ENCODE results near the gene IFI16.

IFI16 gene

DNA sequence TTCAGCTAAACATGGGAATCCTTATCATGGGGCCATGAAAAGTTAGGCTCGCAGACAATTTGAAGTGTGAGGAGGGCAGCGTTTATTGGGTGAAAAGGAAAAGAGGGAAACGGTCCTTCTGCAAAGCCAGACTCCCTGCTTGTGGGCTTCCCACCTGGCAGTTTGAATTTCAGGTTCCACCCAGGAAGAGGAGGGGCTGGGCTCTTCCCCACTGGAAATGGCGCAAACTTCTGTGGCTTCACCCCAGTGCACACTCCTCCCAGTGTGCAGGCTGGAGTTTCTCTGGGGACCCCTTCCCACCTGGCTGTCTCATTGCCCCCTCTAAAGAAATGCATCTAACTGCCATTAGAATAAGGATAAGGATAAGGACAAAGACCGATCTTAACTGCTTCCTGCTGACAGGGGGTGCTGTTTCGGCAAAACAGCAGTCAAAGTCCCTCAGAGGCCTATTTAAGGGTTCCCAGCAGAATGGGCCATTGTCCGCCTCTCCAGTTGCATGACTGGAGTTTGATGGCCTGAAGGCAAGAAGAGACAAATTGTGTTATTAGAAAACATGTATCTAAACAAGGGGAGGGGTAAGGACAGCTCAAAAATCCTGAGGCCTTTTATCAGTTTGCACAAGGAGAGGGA is 46.5 kb downstream of the IFI16 start:
- Histone ChIP-seq H3K27ac (ENCODE audit: low read depth, low read length) (no peak overlapping the region), H3K4me3 (ENCODE audit: low read depth, low read length) (no peak overlapping the region), H3K9me3 (ENCODE audit: control insufficient read depth, insufficient read depth, low read depth, low read length) (no peaks in the 10 kb centered on the region), H3K9ac (ENCODE audit: low read length) (no peak overlapping the region), H3K4me1 (ENCODE audit: control insufficient read depth, insufficient read depth, low read length) (peaks cover 4% of the 10 kb centered on the region; the same call in 1 of the 2 replicates), H3K27me3 (ENCODE audit: control insufficient read depth, insufficient read depth, low read length) (no peaks in the 10 kb centered on the region), H3K36me3 (ENCODE audit: control insufficient read depth, insufficient read depth, low read length) (no peaks in the 10 kb centered on the region)

DNA sequence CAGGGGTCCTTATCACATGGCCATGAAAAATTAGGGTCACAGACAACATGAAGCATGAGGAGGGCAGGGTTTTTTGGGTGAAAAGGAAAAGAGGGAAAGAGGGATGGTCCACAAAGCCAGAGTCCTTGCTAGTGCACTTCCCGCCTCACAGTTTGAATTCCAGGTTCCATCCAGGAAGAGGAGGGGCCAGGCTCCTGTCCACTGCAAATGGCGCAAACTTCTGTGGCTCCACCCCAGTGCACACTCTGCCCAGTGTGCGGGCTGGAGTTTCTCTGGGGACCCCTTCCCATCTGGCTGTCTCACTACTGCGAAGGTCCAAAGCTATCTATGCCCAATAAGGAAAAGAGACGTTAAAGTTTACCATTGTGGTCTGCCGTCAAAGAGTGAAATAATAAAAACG is 49.0 kb downstream of the IFI16 start:
- no peaks in the 10 kb centered on the region for H3K36me3 ChIP-seq (ENCODE audit: control insufficient read depth, insufficient read depth, low read length)

DNA sequence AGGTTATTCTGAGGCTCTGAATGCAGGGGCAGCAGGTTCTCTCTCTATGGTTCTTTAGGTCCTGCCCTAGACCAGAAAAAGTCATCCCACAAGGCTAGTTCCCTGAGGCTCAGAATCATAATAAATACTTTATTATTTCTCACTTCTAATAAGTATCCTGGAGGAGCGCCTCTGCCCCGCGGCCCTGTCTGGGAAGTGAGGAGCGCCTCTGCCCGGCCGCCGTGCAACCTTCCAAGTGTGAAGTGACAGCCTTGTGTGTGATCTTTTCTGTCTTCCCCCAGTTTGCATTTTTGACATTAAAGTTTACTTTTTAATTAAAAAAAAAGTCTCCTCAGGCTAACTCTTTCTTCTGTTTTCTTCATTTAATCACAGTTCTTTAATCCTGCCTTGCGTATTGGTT is 55.4 kb downstream of the IFI16 start:
- Histone ChIP-seq H3K9me3 (ENCODE audit: control insufficient read depth, insufficient read depth, low read depth, low read length) (no peaks in the 10 kb centered on the region), H3K36me3 (ENCODE audit: control insufficient read depth, insufficient read depth, low read length) (no peaks in the 10 kb centered on the region), H3K4me3 (ENCODE audit: low read depth, low read length) (no peak overlapping the region), H3K4me1 (ENCODE audit: control insufficient read depth, insufficient read depth, low read length) (no peaks in the 10 kb centered on the region; the same call in 1 of the 2 replicates), H3K27me3 (ENCODE audit: control insufficient read depth, insufficient read depth, low read length) (no peaks in the 10 kb centered on the region), H3K9ac (ENCODE audit: low read length) (no peak overlapping the region), H3K27ac (ENCODE audit: low read depth, low read length) (no peak overlapping the region)

More for the DNA sequence above, 49.0 kb downstream of the IFI16 start:
- Histone ChIP-seq H3K4me3 (ENCODE audit: low read depth, low read length) (no peak overlapping the region), H3K27ac (ENCODE audit: low read depth, low read length) (no peak overlapping the region), H3K4me1 (ENCODE audit: control insufficient read depth, insufficient read depth, low read length) (peaks cover 4% of the 10 kb centered on the region; the same call in 1 of the 2 replicates), H3K9ac (ENCODE audit: low read length) (no peak overlapping the region), H3K9me3 (ENCODE audit: control insufficient read depth, insufficient read depth, low read depth, low read length) (no peaks in the 10 kb centered on the region), H3K27me3 (ENCODE audit: control insufficient read depth, insufficient read depth, low read length) (no peaks in the 10 kb centered on the region)

DNA sequence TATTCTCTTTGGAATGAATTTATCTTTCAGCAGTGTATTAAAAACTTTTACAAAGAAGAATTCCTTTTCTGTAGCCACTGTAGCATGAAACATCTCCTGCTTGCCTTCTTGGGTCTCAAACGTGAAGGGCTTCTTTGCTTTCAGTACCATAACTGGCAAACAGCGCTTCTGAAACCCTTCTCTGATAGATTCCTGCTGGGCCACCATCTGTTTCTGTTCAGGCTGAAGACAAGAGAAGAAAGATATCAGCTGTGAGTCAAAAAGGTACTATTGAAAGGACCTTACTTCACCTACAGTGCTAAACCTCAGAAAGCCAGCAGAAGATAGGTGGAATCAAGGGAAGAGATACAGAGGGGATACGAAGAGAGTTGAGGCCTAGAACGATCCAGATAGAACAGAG is 56.4 kb downstream of the IFI16 start:
- Histone ChIP-seq H3K4me1 (ENCODE audit: control insufficient read depth, insufficient read depth, low read length) (no peaks in the 10 kb centered on the region; the same call in 1 of the 2 replicates), H3K9ac (ENCODE audit: low read length) (no peak overlapping the region), H3K4me3 (ENCODE audit: low read depth, low read length) (no peak overlapping the region), H3K27me3 (ENCODE audit: control insufficient read depth, insufficient read depth, low read length) (no peaks in the 10 kb centered on the region), H3K36me3 (ENCODE audit: control insufficient read depth, insufficient read depth, low read length) (no peaks in the 10 kb centered on the region), H3K9me3 (ENCODE audit: control insufficient read depth, insufficient read depth, low read depth, low read length) (no peaks in the 10 kb centered on the region), H3K27ac (ENCODE audit: low read depth, low read length) (no peak overlapping the region)

DNA sequence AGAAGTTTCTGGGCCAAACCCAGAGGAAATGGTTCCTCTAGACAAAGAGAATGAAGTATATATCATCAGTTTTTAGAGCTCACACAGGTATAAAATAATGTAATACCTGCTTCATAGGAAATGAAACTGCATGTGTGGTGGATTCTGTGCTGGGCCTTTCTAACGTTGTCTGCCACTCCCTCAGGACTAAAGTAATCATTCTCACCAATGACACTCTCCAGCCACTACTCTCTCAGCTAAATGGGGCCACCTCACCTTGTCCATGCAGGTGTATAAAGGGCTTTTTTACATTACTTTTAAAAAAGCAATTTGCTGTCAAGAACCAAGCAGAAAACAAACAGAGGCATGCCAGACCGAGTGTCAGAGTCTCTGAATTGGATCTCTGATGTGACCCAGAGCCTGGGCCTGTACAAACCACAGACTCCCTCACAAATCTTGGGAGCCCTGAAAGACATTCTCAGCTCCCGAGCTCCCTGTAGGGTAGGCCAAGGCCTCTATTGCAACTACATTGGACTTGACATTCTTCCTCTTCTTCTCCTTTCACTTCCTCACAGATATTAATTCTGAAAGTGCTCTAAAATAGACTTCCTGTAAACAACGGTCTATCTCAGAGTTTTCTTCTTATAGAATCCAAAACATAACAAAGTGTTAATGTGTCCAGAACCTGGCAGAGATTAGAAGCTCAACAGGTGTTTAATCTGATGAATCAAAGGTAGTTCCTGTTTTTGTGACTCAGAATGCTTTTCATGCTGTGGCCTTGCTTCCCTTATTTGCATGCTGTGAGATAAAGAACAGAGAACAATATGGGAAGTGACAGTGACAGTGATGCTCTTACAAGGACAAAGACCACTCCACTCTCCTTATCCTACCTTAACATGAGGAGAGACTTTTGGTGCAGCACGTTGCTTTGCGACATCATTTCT is 58.3 kb downstream of the IFI16 start:
- no peak overlapping the region for H3K27ac ChIP-seq (ENCODE audit: low read depth, low read length)
- no peak overlapping the region for H3K4me3 ChIP-seq (ENCODE audit: low read depth, low read length)
- no peaks in the 10 kb centered on the region for H3K36me3 ChIP-seq (ENCODE audit: control insufficient read depth, insufficient read depth, low read length)
- no peaks in the 10 kb centered on the region; the same call in 1 of the 2 replicates for H3K4me1 ChIP-seq (ENCODE audit: control insufficient read depth, insufficient read depth, low read length)
- no peak overlapping the region for H3K9ac ChIP-seq (ENCODE audit: low read length)
- no peaks in the 10 kb centered on the region for H3K9me3 ChIP-seq (ENCODE audit: control insufficient read depth, insufficient read depth, low read depth, low read length)
- H3K27me3 ChIP-seq (ENCODE audit: control insufficient read depth, insufficient read depth, low read length), result no peaks in the 10 kb centered on the region

DNA sequence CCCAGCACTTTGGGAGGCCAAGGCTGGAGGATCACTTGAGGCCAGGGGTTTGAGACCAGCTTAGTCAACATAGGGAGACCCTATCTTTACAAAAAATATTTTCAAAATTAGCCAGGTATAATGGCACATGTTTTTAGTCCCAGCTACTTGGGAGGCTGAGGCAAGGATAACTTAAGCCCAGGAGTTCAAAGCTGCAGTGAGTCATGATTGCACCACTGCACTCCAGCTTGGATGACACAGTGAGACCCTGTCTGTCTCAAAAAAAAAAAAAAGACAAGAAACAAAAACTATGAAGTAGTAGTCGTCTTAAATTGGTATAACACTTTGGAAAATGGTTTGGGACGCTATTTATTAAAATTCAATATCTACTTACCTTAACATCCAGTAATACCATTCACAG is 59.2 kb downstream of the IFI16 start:
- no peaks in the 10 kb centered on the region for H3K27me3 ChIP-seq (ENCODE audit: control insufficient read depth, insufficient read depth, low read length)
- H3K4me3 ChIP-seq (ENCODE audit: low read depth, low read length), result no peak overlapping the region
- no peak overlapping the region for H3K9ac ChIP-seq (ENCODE audit: low read length)
- no peaks in the 10 kb centered on the region for H3K36me3 ChIP-seq (ENCODE audit: control insufficient read depth, insufficient read depth, low read length)
- H3K9me3 ChIP-seq (ENCODE audit: control insufficient read depth, insufficient read depth, low read depth, low read length), result no peaks in the 10 kb centered on the region
- no peaks in the 10 kb centered on the region; the same call in 1 of the 2 replicates for H3K4me1 ChIP-seq (ENCODE audit: control insufficient read depth, insufficient read depth, low read length)
- no peak overlapping the region for H3K27ac ChIP-seq (ENCODE audit: low read depth, low read length)

DNA sequence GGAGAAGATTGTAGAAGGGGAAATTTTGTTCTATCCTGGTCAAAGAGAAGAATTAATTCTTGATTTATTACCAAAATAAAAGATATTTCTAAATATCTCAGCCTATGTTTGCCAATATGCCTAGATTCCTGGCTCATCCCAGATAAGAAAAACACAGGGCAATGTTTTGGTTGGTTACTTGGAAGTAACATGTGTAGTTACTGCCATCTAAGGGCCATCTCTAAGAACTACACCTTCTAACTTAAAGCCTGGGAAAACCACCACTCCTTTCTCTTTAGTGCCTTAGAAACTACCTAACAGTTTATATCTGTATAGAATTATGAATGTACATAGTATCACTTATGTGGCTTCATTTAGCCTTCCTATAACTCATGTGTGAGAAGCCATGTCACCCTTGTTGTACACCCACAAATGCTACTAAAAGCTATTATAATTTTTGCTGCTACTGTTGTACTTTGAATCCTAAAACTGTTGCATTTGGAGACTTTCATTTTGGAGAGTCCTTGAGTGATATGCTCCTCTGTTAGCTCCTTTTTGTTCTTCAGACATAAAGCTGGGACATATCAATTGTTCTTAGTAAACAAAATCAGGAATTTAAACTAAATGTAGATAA is 62.4 kb downstream of the IFI16 start:
- no peaks in the 10 kb centered on the region; the same call in 1 of the 2 replicates for H3K4me1 ChIP-seq (ENCODE audit: control insufficient read depth, insufficient read depth, low read length)
- no peak overlapping the region for H3K4me3 ChIP-seq (ENCODE audit: low read depth, low read length)
- no peaks in the 10 kb centered on the region for H3K9me3 ChIP-seq (ENCODE audit: control insufficient read depth, insufficient read depth, low read depth, low read length)
- H3K9ac ChIP-seq (ENCODE audit: low read length), result no peak overlapping the region
- H3K27me3 ChIP-seq (ENCODE audit: control insufficient read depth, insufficient read depth, low read length), result no peaks in the 10 kb centered on the region
- no peak overlapping the region for H3K27ac ChIP-seq (ENCODE audit: low read depth, low read length)
- H3K36me3 ChIP-seq (ENCODE audit: control insufficient read depth, insufficient read depth, low read length), result no peaks in the 10 kb centered on the region

DNA sequence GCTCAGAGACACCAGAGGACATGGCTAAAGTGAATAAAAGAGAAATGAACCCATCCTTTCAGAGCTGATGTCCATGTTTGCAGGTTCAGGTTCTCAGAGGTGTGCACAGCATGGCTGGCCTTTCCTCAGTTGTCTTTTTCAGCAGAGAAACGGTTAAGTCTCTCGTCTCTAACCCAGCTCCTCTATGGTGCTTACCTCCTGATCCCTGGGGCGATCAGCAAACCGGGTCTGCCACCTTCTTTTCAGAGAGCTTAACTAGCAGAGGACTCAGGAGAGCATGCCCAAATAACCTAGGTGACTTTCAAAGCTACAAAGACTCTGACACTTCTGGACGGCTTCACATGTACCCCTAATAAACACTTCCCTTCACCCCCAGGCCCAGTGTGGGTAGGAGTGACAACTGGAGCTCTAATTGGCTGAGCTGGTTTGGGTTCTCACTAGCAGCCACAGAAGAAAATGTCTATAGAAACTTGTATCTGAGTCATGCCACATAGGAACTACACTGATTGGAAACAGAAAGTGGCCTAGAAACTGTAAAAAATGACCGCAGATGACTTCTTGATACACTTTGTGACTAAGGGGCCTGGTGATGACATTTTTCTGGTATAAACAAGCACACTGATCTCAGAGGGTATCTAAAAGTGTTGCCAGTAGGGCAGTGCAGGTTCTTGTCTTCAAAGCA is 66.9 kb downstream of the IFI16 start, which contains the start of gene AIM2:
TSS of gene AIM2 (minus strand) at position 329 of the 682 bp plus-strand sequence. CDS start 3,267 bp downstream, outside the sequence.
- Histone ChIP-seq H3K4me1 (ENCODE audit: control insufficient read depth, insufficient read depth, low read length) (no peaks in the 10 kb centered on the region), H3K27me3 (ENCODE audit: control insufficient read depth, insufficient read depth, low read length) (no peaks in the 10 kb centered on the region), H3K27ac (ENCODE audit: low read depth, low read length) (no peak within 1 kb of the TSS), H3K4me3 (ENCODE audit: low read depth, low read length) (no peak within 1 kb of the TSS), H3K9ac (ENCODE audit: low read length) (no peak within 1 kb of the TSS), H3K36me3 (ENCODE audit: control insufficient read depth, insufficient read depth, low read length) (no peaks in the 10 kb centered on the region), H3K9me3 (ENCODE audit: control insufficient read depth, insufficient read depth, low read depth, low read length) (no peaks in the 10 kb centered on the region)

DNA sequence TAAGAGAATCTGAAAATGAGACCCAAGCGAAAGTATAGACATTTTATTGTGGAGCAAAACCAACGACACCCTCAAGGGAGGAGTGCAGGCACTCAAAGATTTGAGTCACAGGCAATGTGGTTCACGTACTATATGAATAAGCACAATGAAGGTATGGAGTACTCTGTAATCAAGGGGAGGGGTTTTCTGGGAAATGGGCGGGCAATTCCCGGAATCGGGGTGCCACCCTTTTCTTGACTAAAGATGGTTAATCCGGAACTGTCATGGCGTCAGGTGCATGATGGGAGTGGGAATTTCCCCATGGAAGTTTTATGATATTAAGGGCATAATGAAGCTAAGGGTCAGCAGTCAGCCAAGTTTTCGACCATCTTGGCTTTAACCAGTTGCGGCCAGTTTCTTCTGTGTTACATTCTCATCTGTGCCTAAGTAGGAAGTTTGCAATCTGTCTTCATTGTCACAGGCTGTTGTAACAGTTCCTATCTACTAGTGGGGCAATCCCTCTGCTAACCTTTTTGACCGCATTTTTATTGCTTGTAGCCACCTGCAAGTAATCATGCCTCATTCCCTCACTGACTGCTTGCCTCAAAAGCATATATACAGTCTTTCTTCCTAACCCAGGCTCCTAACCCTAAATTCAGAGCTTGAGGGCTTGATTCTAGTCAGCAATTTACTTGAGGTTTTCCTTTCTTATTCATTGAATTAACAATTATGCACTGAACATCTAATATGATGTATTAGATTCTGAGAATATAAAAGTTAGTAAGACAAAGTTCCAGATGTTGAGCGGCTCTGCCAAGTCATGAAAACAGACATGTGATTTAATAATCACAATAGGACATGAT is 67.6 kb downstream of the IFI16 start:
- Histone ChIP-seq H3K27ac (ENCODE audit: low read depth, low read length) (no peak overlapping the region), H3K36me3 (ENCODE audit: control insufficient read depth, insufficient read depth, low read length) (no peaks in the 10 kb centered on the region), H3K4me3 (ENCODE audit: low read depth, low read length) (no peak overlapping the region), H3K9me3 (ENCODE audit: control insufficient read depth, insufficient read depth, low read depth, low read length) (no peaks in the 10 kb centered on the region), H3K4me1 (ENCODE audit: control insufficient read depth, insufficient read depth, low read length) (no peaks in the 10 kb centered on the region), H3K27me3 (ENCODE audit: control insufficient read depth, insufficient read depth, low read length) (no peaks in the 10 kb centered on the region), H3K9ac (ENCODE audit: low read length) (no peak overlapping the region)

DNA sequence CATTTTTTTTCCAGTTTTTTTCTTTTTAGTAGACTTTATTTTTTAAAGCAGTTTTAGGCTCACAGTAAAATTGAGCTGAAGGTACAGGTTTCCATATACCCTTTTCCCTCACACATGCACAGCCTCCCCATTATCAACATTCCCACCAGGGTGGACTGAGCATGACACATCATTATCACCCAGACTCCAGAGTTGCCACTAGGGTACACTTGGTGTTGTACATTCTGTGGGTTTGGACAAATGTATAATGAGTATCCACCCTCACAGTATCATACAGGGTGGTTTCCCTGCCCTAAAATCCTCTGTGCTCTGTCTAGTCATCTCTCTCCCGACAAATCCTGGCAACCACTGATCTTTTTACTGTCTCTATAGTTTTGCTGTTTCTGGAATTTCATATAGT is 69.8 kb downstream of the IFI16 start:
- Histone ChIP-seq H3K4me1 (ENCODE audit: control insufficient read depth, insufficient read depth, low read length) (no peaks in the 10 kb centered on the region), H3K9ac (ENCODE audit: low read length) (no peak overlapping the region), H3K27me3 (ENCODE audit: control insufficient read depth, insufficient read depth, low read length) (no peaks in the 10 kb centered on the region), H3K9me3 (ENCODE audit: control insufficient read depth, insufficient read depth, low read depth, low read length) (no peaks in the 10 kb centered on the region), H3K4me3 (ENCODE audit: low read depth, low read length) (no peak overlapping the region), H3K27ac (ENCODE audit: low read depth, low read length) (no peak overlapping the region), H3K36me3 (ENCODE audit: control insufficient read depth, insufficient read depth, low read length) (no peaks in the 10 kb centered on the region)

All from HUES6 (cell line).